HEK293T (cell line): ENCODE results near the gene MKKS.

ENCODE experiments used
- ARNT ChIP-seq: fragments of 450-650 bp; IDR thresholded peaks from 2 replicates; pipeline ENCODE4 v1.6.1; 2017; ENCODE audit warnings: mild to moderate bottlenecking
- BHLHE40 ChIP-seq: fragments of 450-650 bp; IDR thresholded peaks from 2 replicates; pipeline ENCODE4 v1.6.1; 2016; ENCODE audit warnings: mild to moderate bottlenecking, moderate library complexity, borderline replicate concordance
- ELF4 ChIP-seq: fragments of 450-650 bp; IDR thresholded peaks from 2 replicates; pipeline ENCODE4 v1.6.1; 2017; ENCODE audit warnings: antibody characterized with exemption
- FOXA1 ChIP-seq: fragments of 450-650 bp; IDR thresholded peaks from 2 replicates; pipeline ENCODE4 v1.6.1; 2016; ENCODE audit warnings: mild to moderate bottlenecking
- FOXK2 ChIP-seq: fragments of 450-650 bp; IDR thresholded peaks from 2 replicates; pipeline ENCODE4 v1.6.1; 2016; ENCODE audit warnings: mild to moderate bottlenecking
- FOXM1 ChIP-seq: fragments of 450-650 bp; IDR thresholded peaks from 2 replicates; pipeline ENCODE4 v1.6.1; 2017; ENCODE audit warnings: mild to moderate bottlenecking, borderline replicate concordance
- HDGF ChIP-seq: fragments of 450-650 bp; IDR thresholded peaks from 2 replicates; pipeline ENCODE4 v1.6.1; 2017; ENCODE audit warnings: antibody characterized with exemption, borderline replicate concordance
- L3MBTL2 ChIP-seq: fragments of 450-650 bp; conservative IDR thresholded peaks from 2 replicates; pipeline ENCODE4 v1.6.1; 2016; ENCODE audit warnings: mild to moderate bottlenecking
- LEF1 ChIP-seq: fragments of 450-650 bp; IDR thresholded peaks from 2 replicates; pipeline ENCODE4 v1.6.1; 2017; ENCODE audit warnings: mild to moderate bottlenecking, borderline replicate concordance
- NFRKB ChIP-seq: fragments of 450-650 bp; IDR thresholded peaks from 2 replicates; pipeline ENCODE4 v1.6.1; 2016; ENCODE audit warnings: mild to moderate bottlenecking, moderate library complexity
- SP1 ChIP-seq: fragments of 450-650 bp; IDR thresholded peaks from 2 replicates; pipeline ENCODE4 v1.6.1; 2017
- SUZ12 ChIP-seq: fragments of 450-650 bp; IDR thresholded peaks from 2 replicates; pipeline ENCODE4 v1.6.1; 2016; ENCODE audit warnings: mild to moderate bottlenecking
- TARDBP ChIP-seq: fragments of 450-650 bp; IDR thresholded peaks from 2 replicates; pipeline ENCODE4 v1.6.1; 2016
- TF ChIP-seq, protein P1 (sequence below): fragments of 450-650 bp; IDR thresholded peaks from 2 replicates; pipeline ENCODE4 v1.6.1; 2016

DNA sequence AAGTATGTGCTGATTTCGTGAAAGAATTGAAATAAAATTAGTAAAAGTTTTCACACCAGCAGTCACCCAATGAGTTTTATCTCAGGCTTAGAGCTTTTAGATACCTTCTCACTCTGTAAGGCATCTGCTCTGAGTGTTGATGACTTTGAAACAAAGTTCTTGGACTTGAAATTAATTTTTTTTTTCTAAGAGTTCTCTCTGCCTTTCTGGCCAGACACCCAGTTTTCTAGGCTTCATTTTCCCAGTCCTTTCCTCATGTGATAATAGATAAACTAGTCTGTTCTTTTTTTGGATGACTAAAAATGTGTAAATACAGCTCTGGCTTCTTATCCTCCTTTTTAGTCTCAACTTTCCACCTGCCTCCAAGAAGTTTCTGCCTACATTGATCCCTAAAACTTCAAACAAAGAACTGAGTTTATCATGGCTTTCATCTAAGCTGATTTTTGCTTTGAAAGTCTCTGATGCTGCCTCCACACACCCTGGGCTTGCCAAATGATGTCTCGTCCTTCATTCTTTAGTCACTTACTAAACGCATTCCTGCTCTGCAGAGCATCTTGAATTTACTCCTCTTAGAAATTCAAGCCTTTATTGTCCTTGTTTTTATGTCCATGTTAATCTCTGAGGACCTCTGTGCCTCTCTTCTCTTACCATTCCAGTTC is 33.8 kb upstream of the MKKS start:
- no peak for TF ChIP-seq ARNT
- TF ChIP-seq L3MBTL2, result no peak
- no peak for TF ChIP-seq NFRKB
- no peak for TF ChIP-seq BHLHE40
- no peak for TF ChIP-seq TARDBP
- TF ChIP-seq FOXK2, result no peak
- no peak for TF ChIP-seq SUZ12
- no peak for TF ChIP-seq FOXM1
- no peak for TF ChIP-seq SP1
- TF ChIP-seq, protein P1, sequence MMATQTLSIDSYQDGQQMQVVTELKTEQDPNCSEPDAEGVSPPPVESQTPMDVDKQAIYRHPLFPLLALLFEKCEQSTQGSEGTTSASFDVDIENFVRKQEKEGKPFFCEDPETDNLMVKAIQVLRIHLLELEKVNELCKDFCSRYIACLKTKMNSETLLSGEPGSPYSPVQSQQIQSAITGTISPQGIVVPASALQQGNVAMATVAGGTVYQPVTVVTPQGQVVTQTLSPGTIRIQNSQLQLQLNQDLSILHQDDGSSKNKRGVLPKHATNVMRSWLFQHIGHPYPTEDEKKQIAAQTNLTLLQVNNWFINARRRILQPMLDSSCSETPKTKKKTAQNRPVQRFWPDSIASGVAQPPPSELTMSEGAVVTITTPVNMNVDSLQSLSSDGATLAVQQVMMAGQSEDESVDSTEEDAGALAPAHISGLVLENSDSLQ, result no peak
- no peak for TF ChIP-seq FOXA1
- TF ChIP-seq HDGF, result no peak
- no peak for TF ChIP-seq ELF4
- no peak for TF ChIP-seq LEF1
